Regular cardiac myocyte (primary cell): ENCODE measurements around the gene PNPLA3. TPM values are rescaled to one million over a fixed set of nuclear protein-coding genes. Genes with fewer than 3 reads are reported as not detected.

Experiments used
- total RNA-seq: library from RNA; depleted of rRNA; stranded (reverse); fragments of >200 nt; gene quantifications from 2 replicates; pipeline ENCODE4 v1.2.3, GENCODE V29; 2014

The PNPLA3 gene
- 4.8 and 6.2 TPM in 2 replicates for total RNA-seq

DNA sequence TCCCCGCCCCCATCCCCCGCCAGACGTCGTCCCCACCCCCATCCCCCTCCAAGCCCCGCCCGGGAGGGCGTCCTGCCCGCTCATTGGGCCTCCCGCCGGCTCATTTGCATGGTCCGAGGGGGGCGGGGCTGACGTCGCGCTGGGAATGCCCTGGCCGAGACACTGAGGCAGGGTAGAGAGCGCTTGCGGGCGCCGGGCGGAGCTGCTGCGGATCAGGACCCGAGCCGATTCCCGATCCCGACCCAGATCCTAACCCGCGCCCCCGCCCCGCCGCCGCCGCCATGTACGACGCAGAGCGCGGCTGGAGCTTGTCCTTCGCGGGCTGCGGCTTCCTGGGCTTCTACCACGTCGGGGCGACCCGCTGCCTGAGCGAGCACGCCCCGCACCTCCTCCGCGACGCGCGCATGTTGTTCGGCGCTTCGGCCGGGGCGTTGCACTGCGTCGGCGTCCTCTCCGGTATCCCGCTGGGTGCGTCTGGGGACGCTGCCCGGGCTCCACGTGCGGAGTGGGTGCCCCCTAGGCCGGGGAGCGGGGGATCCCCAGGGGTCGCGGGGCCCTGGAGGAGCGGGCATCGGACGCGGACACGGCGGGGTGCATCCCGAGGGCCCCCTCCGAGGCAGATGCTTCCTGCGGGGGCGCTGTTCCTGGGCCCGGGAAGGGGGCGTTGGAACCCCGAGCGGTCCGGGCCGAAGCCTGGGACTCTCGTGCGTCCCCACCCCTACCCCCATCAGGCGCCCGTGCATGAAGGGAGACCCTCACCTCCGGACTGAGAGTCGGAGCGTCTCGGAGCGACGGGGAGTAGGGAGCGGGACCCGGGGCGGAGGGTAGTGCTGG, at the start of gene PNPLA3:
TSS of gene PNPLA3 (plus strand) at position 175 of the 834 bp plus-strand sequence. CDS start at position 282, 107 bp downstream.

DNA sequence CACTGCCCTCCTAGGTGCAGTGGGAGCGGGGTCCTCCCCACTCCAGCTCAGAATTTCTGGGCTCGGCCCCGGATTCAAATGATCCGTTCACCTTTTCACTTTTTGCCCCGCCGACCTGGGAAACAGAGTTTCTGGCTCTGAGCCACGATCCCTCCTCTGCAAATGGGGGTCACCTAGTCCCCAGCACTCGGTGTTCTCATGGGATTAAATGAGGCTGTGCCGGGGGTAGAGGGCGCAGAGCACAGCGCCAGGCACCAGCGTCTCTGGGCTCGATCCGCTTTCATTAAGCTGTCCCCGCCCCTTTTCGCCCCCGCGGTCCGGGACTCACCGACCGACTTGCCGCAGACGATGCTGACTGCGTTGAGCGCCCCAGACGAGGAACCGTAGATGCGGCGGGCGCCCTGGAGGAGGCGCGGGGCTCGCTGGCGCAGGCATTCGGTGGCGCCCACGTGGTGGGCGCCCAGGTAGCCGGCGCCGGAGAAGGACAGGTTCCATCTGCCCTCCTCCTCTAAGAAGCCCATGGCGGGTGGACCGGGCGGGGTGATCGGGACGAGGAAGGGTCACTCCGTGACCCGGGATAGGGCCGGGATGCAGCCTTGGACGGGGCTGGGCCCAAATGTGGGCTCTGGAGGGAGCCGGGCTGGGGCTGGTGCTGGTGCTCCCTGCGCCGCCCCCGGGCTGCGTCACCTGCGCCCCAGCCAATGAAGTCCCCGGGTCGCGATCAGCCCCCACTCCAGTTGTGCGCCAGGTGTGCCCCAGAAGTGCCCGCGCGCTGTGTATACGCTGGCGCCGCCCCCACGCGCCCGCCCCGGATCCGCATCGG, 32.0 kb upstream of the PNPLA3 start, which contains the start of gene PNPLA5:
TSS of gene PNPLA5 (minus strand) at position 654 of the 823 bp plus-strand sequence. CDS start at position 521, 133 bp downstream.

DNA sequence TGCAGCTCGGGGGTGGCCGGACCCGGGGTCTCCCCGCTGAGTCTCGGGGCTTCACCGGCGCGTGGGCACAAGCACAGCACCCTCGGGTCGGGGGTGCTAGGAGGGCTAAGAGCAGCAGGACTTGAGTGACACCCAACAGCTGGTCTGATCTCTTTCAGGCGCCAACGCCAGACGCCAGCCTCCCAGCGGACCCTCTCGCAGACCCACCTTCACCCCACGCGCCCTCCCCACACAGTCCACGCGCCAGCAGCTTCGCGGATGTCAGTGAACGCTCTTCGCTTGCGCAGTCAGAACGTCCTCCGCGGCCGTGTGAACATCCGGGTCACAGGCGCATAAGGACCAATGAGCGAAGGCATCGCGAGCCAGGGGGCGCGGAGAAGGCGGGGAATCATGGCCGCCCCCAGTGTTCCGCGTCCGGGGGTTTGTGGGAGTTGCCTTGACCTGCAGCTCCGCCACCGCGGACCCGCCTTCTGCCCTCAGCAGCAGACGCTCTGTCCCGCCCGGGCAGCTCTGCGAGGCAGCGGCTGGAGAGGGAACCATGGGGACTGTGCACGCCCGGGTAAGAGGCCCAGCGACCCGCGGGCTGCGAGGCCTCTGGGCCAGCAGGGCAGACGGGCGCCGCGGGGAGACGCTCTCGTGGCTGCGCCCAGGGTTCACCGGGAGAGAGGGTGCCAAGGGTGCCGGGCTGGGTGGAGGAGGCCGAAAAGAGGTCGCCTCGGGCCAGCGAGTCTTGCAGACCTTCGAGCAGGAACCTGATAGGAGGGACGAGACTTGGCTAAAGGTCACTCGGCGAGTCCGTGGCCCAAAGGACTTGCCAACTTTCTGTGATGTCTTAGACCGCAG, 31.7 kb downstream of the PNPLA3 start, which contains the start of gene SAMM50:
TSS of gene SAMM50 (plus strand) at position 403 of the 843 bp plus-strand sequence. CDS start at position 539, 136 bp downstream.

Other genes starting within 250 kb of the PNPLA3 start
- gene EFCAB6, start 111.5 kb upstream of the PNPLA3 start, total RNA-seq = 0.96 and 2.3 TPM in 2 replicates
- gene SULT4A1, start 61.3 kb upstream of the PNPLA3 start, total RNA-seq = under 0.01 and 0.56 TPM in 2 replicates
- gene PNPLA5, start 31.8 kb upstream of the PNPLA3 start, total RNA-seq = under 0.01 TPM in 1 of 2 replicates, not detected in the other
- gene SAMM50, start 31.6 kb downstream of the PNPLA3 start, total RNA-seq = 37.2 and 68.2 TPM in 2 replicates
- gene PARVB, start 100.5 kb downstream of the PNPLA3 start, total RNA-seq = 23.4 and 48.1 TPM in 2 replicates